Esophagus (tissue), 2 donors: ENCODE results near the gene RASGEF1C. TPM values are rescaled to one million over a fixed set of nuclear protein-coding genes. Genes with fewer than 3 reads are reported as not detected.
"Not testable (repeated sequence)": the region's sequence is repeated elsewhere in the genome, so short reads cannot be mapped to it uniquely, and the experiment has no call there.

ENCODE experiments used
- H3K27ac ChIP-seq, 2 donors: one replicate each; pipeline ENCODE4 v1.5.1; 2013; ENCODE audit warnings: low read depth in 2 of 2, mild to moderate bottlenecking in 2 of 2, inconsistent platforms in 1 of 2, low read length in 1 of 2, moderate library complexity in 1 of 2
- H3K27me3 ChIP-seq, 2 donors: one replicate each; pipeline ENCODE4 v1.6.1; 2013; ENCODE audit warnings: low read length in 2 of 2, control low read depth in 1 of 2, mild to moderate bottlenecking in 1 of 2; ENCODE audit not compliant: insufficient read depth in 2 of 2, control insufficient read depth in 1 of 2
- H3K36me3 ChIP-seq, 2 donors: one replicate each; pipeline ENCODE4 v1.6.1; 2013; ENCODE audit warnings: low read length in 1 of 2; ENCODE audit not compliant: control insufficient read depth in 2 of 2, insufficient read depth in 2 of 2
- H3K4me1 ChIP-seq, 2 donors: one replicate each; pipeline ENCODE4 v1.6.1; 2013; ENCODE audit warnings: low read length in 1 of 2; ENCODE audit not compliant: control insufficient read depth in 2 of 2, insufficient read depth in 2 of 2
- H3K4me3 ChIP-seq, 2 donors: one replicate each; pipeline ENCODE4 v1.5.1; 2013; ENCODE audit warnings: low read length in 2 of 2, mild to moderate bottlenecking in 2 of 2, low read depth in 1 of 2, moderate library complexity in 1 of 2
- H3K9me3 ChIP-seq, 2 donors: one replicate each; pipeline ENCODE4 v1.6.1; 2013; ENCODE audit warnings: mild to moderate bottlenecking in 2 of 2, low read depth in 1 of 2, low read length in 1 of 2, moderate library complexity in 1 of 2; ENCODE audit not compliant: control insufficient read depth in 2 of 2, insufficient read depth in 1 of 2
- WGBS, 2 donors: extraction: QIAGEN DNeasy Blood & Tissue Kit; methylation state at CpG; one replicate each; pipeline ENCODE4 v1.1.7; 2013; 5-methylcytosine and 5-hydroxymethylcytosine counted together
- polyA plus RNA-seq, 2 donors: library from polyadenylated mRNA; stranded (reverse); fragments of 200-250 nt; gene quantifications; one replicate each; pipeline ENCODE4 v1.2.3, GENCODE V29; 2013
- donor health status: healthy with polysubstance abuse.
- donor health status: Bipolar disorder and iron deficiency.

RASGEF1C gene
- polyA plus RNA-seq, 2 donors: 0.04 to 0.13 TPM

DNA sequence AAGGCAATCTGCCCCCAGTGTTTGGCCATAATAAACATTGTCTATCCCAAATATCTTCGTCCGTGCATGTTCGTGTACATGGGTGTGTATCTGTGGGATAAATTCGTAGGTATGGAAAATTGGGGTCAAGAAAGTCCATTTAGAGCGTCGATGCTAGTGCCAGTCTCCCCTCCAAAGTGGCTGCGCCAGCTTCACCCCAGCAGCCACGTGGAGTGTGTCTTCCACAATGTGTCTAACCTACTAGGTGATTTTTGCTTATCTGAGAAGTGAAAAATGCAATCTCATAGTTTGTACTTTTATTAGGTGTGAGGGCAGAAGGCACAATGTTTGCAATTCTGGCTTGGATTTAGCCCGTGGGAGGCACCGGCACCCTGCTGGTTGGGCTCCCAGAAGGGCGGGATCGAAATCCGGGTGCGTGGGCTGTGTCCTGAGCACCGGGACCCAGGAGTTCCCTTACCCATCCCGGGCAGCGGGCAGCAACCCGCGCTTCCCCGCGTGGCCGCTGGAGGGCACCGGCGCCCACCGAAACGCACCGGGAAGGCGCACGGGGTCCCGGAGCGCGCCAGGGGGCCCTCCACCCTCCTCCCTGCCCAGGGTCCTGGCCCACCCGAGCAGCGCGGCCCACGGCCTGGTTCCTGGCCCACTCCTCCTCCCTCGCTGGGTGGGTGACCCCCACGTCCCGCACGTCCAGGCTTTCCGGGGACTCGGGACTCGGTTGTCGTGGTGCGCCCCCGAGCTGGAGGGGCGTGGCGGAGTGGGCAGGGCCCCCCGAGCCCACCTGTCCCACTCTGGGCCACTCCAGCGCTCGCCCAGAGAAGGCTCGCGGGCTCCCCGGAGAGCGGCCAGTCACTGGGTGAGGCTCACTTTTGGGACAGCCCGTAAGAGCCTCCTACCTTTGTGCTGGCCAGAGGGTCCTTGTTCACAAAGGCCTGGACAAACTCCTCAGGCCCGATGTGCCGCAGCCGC, 82.0 kb downstream of the RASGEF1C start:
- Histone ChIP-seq H3K4me3 (no peak overlapping the region), H3K27ac (no peak overlapping the region), H3K9me3 (no peaks in the 10 kb centered on the region), H3K4me1 (no peaks in the 10 kb centered on the region), H3K36me3 (no peaks in the 10 kb centered on the region), H3K27me3 (no peaks in the 10 kb centered on the region)
- 37 to 38% methylated on average over 59 of the region's 59 CpGs for WGBS, 2 donors

DNA sequence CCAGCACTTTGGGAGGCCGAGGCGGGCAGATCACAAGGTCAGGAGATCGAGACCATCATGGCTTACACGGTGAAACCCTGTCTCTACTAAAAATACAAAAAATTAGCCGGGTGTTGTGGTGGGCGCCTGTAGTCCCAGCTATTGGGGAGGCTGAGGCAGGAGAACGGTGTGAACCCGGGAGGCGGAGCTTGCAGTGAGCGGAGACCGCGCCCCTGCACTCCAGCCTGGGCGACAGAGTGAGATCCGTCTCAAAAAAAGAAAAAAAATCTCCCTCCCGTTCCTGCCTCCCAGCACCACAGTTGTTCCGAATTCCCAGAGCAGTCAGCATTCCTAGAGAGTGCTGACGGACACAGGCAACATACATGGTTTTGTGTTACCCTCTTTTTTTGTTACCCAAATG, 82.9 kb downstream of the RASGEF1C start:
- not testable (repeated sequence) for H3K4me3 ChIP-seq, H3K27ac ChIP-seq, H3K4me1 ChIP-seq, H3K27me3 ChIP-seq, H3K36me3 ChIP-seq, H3K9me3 ChIP-seq
- 77% methylated on average over 11 to 17 of the region's 17 CpGs for WGBS, 2 donors

DNA sequence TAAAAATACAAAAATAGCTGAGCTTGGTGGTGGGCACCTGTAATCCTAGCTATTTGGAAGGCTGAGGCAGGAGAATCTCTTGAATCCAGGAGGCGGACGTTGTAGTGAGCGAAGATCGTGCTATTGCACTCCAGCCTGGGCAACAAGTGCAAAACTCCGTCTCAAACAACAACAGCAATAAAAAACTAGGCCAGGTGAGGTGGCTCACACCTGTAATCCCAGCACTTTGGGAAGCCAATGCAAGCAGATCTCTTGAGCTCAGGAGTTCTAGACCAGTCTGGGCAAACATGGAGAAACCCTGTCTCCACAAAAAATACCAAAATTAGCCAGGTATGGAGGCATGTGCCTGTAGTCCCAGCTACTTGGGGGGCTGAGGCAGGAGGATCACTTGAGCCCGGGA, 84.3 kb downstream of the RASGEF1C start:
- H3K36me3 ChIP-seq, H3K27ac ChIP-seq, H3K9me3 ChIP-seq, H3K4me1 ChIP-seq, H3K4me3 ChIP-seq, H3K27me3 ChIP-seq: not testable (repeated sequence)
- 88 to 92% methylated on average over 6 of the region's 6 CpGs for WGBS, 2 donors

DNA sequence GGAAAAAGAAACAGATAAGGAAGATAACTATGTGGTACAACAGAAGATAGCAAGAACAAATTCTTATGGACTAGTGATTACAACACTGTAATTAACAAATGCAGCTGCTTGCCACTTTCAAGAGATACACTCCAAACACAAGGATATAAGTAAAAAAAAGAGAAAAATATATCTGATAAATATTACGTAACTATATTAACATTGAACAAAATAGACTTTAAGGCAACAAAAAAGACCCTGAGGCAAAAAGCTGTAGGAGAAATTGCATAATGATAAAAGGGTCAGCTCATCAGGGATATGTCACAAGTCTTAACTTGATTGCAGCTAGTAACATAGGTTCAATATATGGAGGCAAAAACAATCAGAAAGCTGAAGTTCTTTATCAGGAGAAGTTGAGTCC, 86.1 kb downstream of the RASGEF1C start:
- Histone ChIP-seq H3K27me3 (peaks cover 0 to 2% of the 10 kb centered on the region in 2 donors), H3K4me3 (no peak overlapping the region), H3K36me3 (no peaks in the 10 kb centered on the region), H3K4me1 (no peaks in the 10 kb centered on the region), H3K27ac (no peak overlapping the region), H3K9me3 (no peaks in the 10 kb centered on the region)
- 79 to 85% methylated on average over 1 of the region's 1 CpG for WGBS, 2 donors

DNA sequence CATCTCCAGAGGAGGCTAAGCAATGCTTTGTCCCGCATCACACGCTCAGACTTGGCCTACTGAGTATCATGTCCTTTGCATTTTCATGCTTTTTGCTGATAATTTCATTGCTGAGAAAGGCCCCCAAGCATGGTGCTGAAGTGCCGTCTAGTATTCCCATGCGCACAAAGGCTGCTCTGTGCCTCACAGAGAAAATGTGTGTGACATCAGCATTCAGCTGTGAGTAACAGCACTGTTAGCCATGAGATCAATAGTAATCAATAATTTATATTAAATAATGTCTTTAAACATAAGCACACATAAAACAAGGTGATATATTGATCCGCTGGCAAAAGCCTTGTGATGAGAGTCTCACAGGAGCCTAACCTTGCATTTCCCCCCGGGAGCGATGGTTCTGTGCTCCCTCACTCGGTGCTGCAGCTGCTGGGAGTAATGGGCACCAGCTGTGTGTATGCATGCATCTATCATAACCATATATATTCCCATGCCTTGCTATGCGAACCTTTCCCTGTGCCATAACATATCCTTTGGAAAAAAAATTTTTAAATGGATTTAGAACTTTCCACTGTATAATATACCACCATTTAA, 87.1 kb downstream of the RASGEF1C start:
- H3K36me3 ChIP-seq: no peaks in the 10 kb centered on the region

DNA sequence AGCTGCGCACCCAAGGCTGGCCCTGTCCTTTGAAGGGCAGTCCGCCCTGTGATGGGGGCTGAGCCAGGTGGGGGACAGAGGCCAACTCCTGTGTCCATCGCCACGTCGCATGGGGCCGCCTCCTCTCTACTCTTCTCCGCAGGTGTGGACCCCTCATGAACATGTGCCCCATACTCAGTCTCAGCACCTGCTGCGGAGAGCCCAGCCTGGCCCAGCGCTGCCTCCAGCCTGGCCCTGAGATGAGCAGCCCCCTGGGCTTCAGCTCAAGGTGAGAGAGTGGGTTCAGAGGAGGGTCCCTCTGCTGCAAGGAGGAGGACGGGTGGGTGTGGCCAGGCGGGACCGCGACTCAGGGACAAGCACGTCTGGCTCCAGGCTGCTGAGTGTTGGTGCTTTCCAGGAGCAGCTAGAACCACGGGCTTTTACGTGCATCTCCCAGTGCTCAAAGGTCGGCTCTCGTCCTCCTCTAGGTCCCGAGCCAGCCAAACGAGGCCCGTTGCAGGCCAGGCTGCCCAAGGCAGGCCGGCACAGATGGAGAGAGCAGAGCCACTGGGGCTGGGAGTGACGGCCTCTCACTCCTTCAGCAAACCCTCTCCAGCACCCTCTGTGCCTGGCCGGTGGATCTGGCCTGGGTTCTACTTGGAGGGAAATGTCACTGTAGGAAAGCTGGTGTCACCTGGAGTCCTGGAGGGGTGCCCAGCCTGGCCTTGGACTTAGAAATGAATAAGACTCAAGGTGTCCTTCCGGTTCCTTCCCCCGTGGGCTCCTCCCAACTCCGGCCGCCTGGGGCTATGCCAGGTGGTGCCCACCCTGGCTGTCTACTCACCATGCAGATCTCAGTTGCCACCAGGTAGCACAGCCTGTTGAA, 88.5 kb downstream of the RASGEF1C start:
- WGBS, 2 donors: 74 to 81% methylated on average over 28 of the region's 28 CpGs
- Histone ChIP-seq H3K9me3 (no peaks in the 10 kb centered on the region), H3K27ac (no peak overlapping the region), H3K4me1 (no peaks in the 10 kb centered on the region), H3K4me3 (no peak overlapping the region), H3K36me3 (no peaks in the 10 kb centered on the region), H3K27me3 (peaks cover 0 to 2% of the 10 kb centered on the region in 2 donors)

More for the DNA sequence above, 87.1 kb downstream of the RASGEF1C start:
- WGBS, 2 donors: 88 to 89% methylated on average over 9 of the region's 9 CpGs
- no peak overlapping the region for H3K27ac ChIP-seq
- peaks cover 0 to 2% of the 10 kb centered on the region in 2 donors for H3K27me3 ChIP-seq
- no peak overlapping the region for H3K4me3 ChIP-seq
- H3K9me3 ChIP-seq: no peaks in the 10 kb centered on the region
- no peaks in the 10 kb centered on the region for H3K4me1 ChIP-seq

DNA sequence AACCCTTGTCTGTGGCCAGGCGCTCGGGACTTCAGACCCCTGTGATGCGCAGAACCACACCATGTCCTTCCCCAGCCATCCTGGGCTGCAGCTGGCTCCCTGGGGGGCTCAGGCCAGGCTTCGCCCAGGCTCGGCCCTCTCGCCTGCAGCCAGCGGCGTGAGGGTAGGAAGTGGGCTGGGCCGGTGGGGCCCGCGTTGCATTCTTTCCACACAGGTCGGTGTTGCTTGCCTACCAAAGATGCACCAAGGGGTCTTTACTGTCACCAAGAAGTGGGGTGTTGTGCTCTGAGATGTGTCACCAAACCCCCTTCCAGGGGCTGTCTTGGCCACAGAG, 89.1 kb downstream of the RASGEF1C start:
- no peak overlapping the region for H3K4me3 ChIP-seq
- peaks cover 0 to 2% of the 10 kb centered on the region in 2 donors for H3K27me3 ChIP-seq
- no peaks in the 10 kb centered on the region for H3K36me3 ChIP-seq
- no peaks in the 10 kb centered on the region for H3K4me1 ChIP-seq
- no peak overlapping the region for H3K27ac ChIP-seq
- WGBS, 2 donors: 89 to 90% methylated on average over 12 of the region's 12 CpGs
- H3K9me3 ChIP-seq: no peaks in the 10 kb centered on the region

DNA sequence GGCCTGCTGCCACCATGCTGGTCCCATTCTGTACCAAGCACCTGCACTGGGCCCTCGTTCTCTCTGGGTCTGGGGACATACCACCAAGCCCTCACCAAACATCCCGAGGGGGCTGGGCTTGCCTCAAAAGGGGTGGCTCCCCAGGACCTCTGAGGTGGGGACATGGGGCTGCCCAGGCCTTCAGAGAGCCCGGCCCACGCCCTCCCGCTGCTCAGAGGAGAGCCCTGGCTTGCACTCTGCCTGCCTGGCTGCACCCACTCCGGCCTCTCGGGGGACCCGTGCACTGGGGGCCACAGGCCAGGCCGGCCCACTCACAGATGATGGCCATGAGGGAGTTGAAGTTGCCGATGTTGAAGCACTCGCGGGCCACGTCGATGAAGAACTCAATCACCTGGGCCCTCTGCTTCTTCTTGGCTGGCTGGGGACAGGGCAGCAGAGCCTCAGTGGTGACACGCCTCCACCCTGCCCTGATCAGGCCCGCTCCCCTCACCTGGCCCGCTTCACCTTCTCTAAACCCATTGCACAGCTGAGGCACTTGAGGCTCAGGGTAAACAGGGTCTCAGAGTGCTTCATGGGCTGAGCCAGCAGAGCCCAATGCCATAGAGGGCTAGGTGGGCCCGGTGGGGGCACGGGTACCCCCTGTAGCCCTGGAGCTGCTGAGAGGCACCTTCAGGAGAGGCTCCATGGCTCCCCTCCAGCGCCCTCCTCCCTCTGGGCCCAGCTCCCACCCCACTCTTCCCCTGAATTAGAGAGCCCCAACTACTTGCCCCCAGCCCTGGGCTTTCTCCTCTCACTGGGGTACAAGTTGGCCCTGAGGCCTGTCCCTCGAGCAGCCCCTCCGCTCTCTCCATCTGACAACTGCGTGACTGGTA, 89.7 kb downstream of the RASGEF1C start:
- Histone ChIP-seq H3K4me3 (no peak overlapping the region), H3K36me3 (no peaks in the 10 kb centered on the region), H3K4me1 (no peaks in the 10 kb centered on the region), H3K27ac (no peak overlapping the region), H3K9me3 (no peaks in the 10 kb centered on the region), H3K27me3 (peaks cover 0 to 2% of the 10 kb centered on the region in 2 donors)
- 88 to 91% methylated on average over 22 to 23 of the region's 23 CpGs for WGBS, 2 donors

DNA sequence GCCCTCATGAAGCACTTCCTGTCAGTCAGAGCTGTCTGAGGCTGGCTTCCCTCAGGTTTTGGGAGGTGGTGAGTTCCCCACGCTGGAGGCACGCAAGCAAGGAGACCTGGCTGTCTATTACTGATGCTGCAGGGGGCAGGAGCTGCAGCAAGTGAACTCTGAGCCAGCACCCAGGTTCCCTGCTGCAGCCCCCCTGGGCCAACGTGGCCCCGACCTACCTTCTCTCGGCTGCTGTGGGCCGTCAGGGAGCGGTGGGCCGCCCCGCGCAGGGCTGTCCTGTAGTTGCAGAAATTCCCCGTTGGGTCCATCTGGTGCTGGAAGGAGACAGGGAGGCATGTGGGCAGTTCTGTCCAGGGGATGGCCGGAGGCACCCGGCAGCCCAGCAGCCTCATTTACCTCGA, 90.6 kb downstream of the RASGEF1C start:
- no peaks in the 10 kb centered on the region for H3K36me3 ChIP-seq
- H3K27me3 ChIP-seq: peaks cover 0 to 2% of the 10 kb centered on the region in 2 donors
- H3K27ac ChIP-seq: no peak overlapping the region

More for the DNA sequence above, 90.6 kb downstream of the RASGEF1C start:
- no peaks in the 10 kb centered on the region for H3K4me1 ChIP-seq
- H3K4me3 ChIP-seq: no peak overlapping the region
- H3K9me3 ChIP-seq: no peaks in the 10 kb centered on the region
- 92% methylated on average over 14 of the region's 14 CpGs for WGBS, 2 donors
